Keratinocyte (primary cell): ENCODE data around the gene TMEM120B. TPM values are rescaled to one million over a fixed set of nuclear protein-coding genes. Genes with fewer than 3 reads are reported as not detected.

Source experiments
- DNase-seq: peaks from one replicate; pipeline ENCODE4 v3.0.0-alpha.2; 2011; ENCODE audit warnings: low read depth, missing footprints, low spot score
- FAIRE-seq: peaks from 2 replicates; lab custom pipeline; 2011; peaks lifted over from hg19 to GRCh38; lab: Jason Lieb, UNC
- H2AFZ ChIP-seq: 2 replicates; pipeline ENCODE4 v1.6.0; 2012; ENCODE audit warnings: low read length, control low read depth, inconsistent platforms; ENCODE audit not compliant: control insufficient read depth
- H3K27ac ChIP-seq: 2 replicates; pipeline ENCODE4 v1.5.1; 2011; ENCODE audit warnings: low read length; ENCODE audit not compliant: control insufficient read depth, insufficient read depth
- H3K27me3 ChIP-seq: 3 replicates; pipeline ENCODE4 v1.6.0; 2011; ENCODE audit warnings: low read length; ENCODE audit not compliant: control insufficient read depth, insufficient read depth; ENCODE audit errors: extremely low read depth
- H3K36me3 ChIP-seq, 2 experiments: 2 replicates in 1 of 2; 3 replicates in 1 of 2; pipeline ENCODE4 v1.5.1; 2011; ENCODE audit warnings: low read length in 2 of 2, mild to moderate bottlenecking in 1 of 2; ENCODE audit not compliant: control insufficient read depth in 2 of 2, insufficient read depth in 2 of 2; ENCODE audit errors: extremely low read depth in 1 of 2
- H3K4me1 ChIP-seq: 3 replicates; pipeline ENCODE4 v1.5.1; 2011; ENCODE audit warnings: low read length; ENCODE audit not compliant: control insufficient read depth, insufficient read depth; ENCODE audit errors: extremely low read depth
- H3K4me2 ChIP-seq: 3 replicates; pipeline ENCODE4 v1.6.0; 2011; ENCODE audit warnings: low read depth, low read length; ENCODE audit not compliant: control insufficient read depth, insufficient read depth; ENCODE audit errors: extremely low read depth
- H3K4me3 ChIP-seq, 3 experiments: fragments of 200-600 bp in 1 of 3; sonication (generic) in 1 of 3; 2 replicates in 2 of 3; 3 replicates in 1 of 3; pipeline ENCODE4 v1.5.1; 2011 to 2016; ENCODE audit warnings: low read length in 3 of 3, mild to moderate bottlenecking in 3 of 3, control low read depth in 2 of 3, inconsistent platforms in 1 of 3, low read depth in 1 of 3, mixed read lengths in 1 of 3, mixed run types in 1 of 3, moderate library complexity in 1 of 3; ENCODE audit not compliant: control insufficient read depth in 2 of 3, insufficient read depth in 2 of 3; ENCODE audit errors: extremely low read depth in 1 of 3
- H3K79me2 ChIP-seq: 2 replicates; pipeline ENCODE4 v1.6.0; 2012; ENCODE audit warnings: low read length; ENCODE audit not compliant: control insufficient read depth, insufficient read depth
- H3K9ac ChIP-seq: 3 replicates; pipeline ENCODE4 v1.6.0; 2011; ENCODE audit warnings: low read length; ENCODE audit not compliant: control insufficient read depth, insufficient read depth; ENCODE audit errors: extremely low read depth
- H3K9me1 ChIP-seq: 3 replicates; pipeline ENCODE4 v1.6.0; 2011; ENCODE audit warnings: low read length; ENCODE audit not compliant: control insufficient read depth, insufficient read depth; ENCODE audit errors: extremely low read depth
- H3K9me3 ChIP-seq: 2 replicates; pipeline ENCODE4 v1.5.1; 2012; ENCODE audit warnings: low read depth, low read length; ENCODE audit not compliant: control insufficient read depth
- H4K20me1 ChIP-seq: 3 replicates; pipeline ENCODE4 v1.6.0; 2011; ENCODE audit warnings: low read length; ENCODE audit not compliant: control insufficient read depth, insufficient read depth; ENCODE audit errors: extremely low read depth
- CTCF ChIP-seq, 3 experiments: IDR thresholded peaks in 1 of 3; conservative IDR thresholded peaks in 1 of 3; optimal IDR thresholded peaks in 1 of 3; 2 replicates in 2 of 3; 3 replicates in 1 of 3; pipeline versions ENCODE3 to v1.5.1; 2011; ENCODE audit warnings: low read length in 3 of 3, mild to moderate bottlenecking in 3 of 3, moderate library complexity in 2 of 3, control low read depth in 1 of 3, inconsistent platforms in 1 of 3; ENCODE audit not compliant: insufficient read depth in 2 of 3; ENCODE audit errors: extremely low read depth in 1 of 3
- EZH2 ChIP-seq: IDR thresholded peaks from one replicate; pipeline ENCODE4 v1.6.1; 2012; ENCODE audit warnings: inconsistent platforms, mild to moderate bottlenecking, low read length, moderate library complexity
- dilution Hi-C: fragments of 300-500 bp; cut with MboI; formaldehyde crosslinking; loops from one replicate; pipeline ENCODE4 v1.7.0; 2020; ENCODE audit warnings: low sequenced_read_pairs; ENCODE audit not compliant: extremely low pct_ligation_motif_present
- polyA plus RNA-seq, 5 experiments: library from polyadenylated mRNA; depleted of rRNA in 3 of 5; stranded (reverse) in 3 of 5; stranded (forward) in 1 of 5; unstranded in 1 of 5; fragments of >200 nt; gene quantifications; 1 replicate in 1 of 5; 2 replicates in 3 of 5; 3 replicates in 1 of 5; pipeline versions ENCODE4 v1.2.1 to v1.2.3, GENCODE V29; 2011 to 2012; ENCODE audit warnings: missing spikeins in 2 of 5, low read depth in 1 of 5, low replicate concordance in 1 of 5

TMEM120B gene
- polyA plus RNA-seq, 1 donor (not counting 4 experiments of a cell fraction or from before 2014, with no cell fraction given), result 6.9 TPM

GRCh38 chr12:121729021-121729420 is 16.5 kb downstream of the TMEM120B start:
- Histone ChIP-seq H3K79me2 (no peaks in the 10 kb centered on the region), H3K9ac (no peak overlapping the region), H3K4me3 (no peak overlapping the region), H3K27me3 (no peaks in the 10 kb centered on the region), H3K27ac (no peak overlapping the region), H3K9me1 (peaks cover 2% of the 10 kb centered on the region), H3K36me3 (peaks cover 0 to 4% of the 10 kb centered on the region in 2 experiments), H3K4me1 (no peaks in the 10 kb centered on the region), H3K9me3 (no peaks in the 10 kb centered on the region), H3K4me2 (no peak overlapping the region), H2AFZ (no peak overlapping the region), H4K20me1 (no peaks in the 10 kb centered on the region)
- FAIRE-seq, result no peak
- DNase-seq, result no peak
- TF ChIP-seq EZH2 (no peak), CTCF (optimal IDR thresholded peaks at IDR 0.05 in 1 of 3, IDR thresholded peaks at IDR 0.05 in 1 of 3, conservative IDR thresholded peaks at IDR 0.05 in 1 of 3; ENCODE audit: extremely low read depth in 1 of 3, insufficient read depth in 2 of 3, low read length in 3 of 3) (no peak)
- dilution Hi-C loops, result no loop called here

- Histone ChIP-seq H3K4me2 (no peak overlapping the region), H2AFZ (no peak overlapping the region), H3K27me3 (no peaks in the 10 kb centered on the region), H3K4me3 (no peak overlapping the region), H3K27ac (no peak overlapping the region), H3K9me3 (no peaks in the 10 kb centered on the region), H3K9me1 (peaks cover 2% of the 10 kb centered on the region), H3K79me2 (no peaks in the 10 kb centered on the region), H3K36me3 (peaks cover 0 to 4% of the 10 kb centered on the region in 2 experiments), H3K9ac (no peak overlapping the region), H4K20me1 (no peaks in the 10 kb centered on the region), H3K4me1 (no peaks in the 10 kb centered on the region)
- FAIRE-seq, result no peak
- DNase-seq, result no peak
- dilution Hi-C loops, result no loop called here
- TF ChIP-seq EZH2 (no peak), CTCF (optimal IDR thresholded peaks at IDR 0.05 in 1 of 3, IDR thresholded peaks at IDR 0.05 in 1 of 3, conservative IDR thresholded peaks at IDR 0.05 in 1 of 3; ENCODE audit: extremely low read depth in 1 of 3, insufficient read depth in 2 of 3, low read length in 3 of 3) (no peak)
Measured at GRCh38 chr12:121731473-121731872, 18.9 kb downstream of the TMEM120B start.
